NCI-H345 treated with DMSO at 0.1 percent for 48 hours (cell line): ENCODE data around the gene ENPP3.
"Not testable (repeated sequence)": the region's sequence is repeated elsewhere in the genome, so short reads cannot be mapped to it uniquely, and the experiment has no call there.

Experiments
- DNase-seq: peaks from one replicate; lab custom pipeline; 2025; ENCODE audit not compliant: unreplicated experiment; lab: John Stamatoyannopoulos, UW

ENPP3 gene

DNA sequence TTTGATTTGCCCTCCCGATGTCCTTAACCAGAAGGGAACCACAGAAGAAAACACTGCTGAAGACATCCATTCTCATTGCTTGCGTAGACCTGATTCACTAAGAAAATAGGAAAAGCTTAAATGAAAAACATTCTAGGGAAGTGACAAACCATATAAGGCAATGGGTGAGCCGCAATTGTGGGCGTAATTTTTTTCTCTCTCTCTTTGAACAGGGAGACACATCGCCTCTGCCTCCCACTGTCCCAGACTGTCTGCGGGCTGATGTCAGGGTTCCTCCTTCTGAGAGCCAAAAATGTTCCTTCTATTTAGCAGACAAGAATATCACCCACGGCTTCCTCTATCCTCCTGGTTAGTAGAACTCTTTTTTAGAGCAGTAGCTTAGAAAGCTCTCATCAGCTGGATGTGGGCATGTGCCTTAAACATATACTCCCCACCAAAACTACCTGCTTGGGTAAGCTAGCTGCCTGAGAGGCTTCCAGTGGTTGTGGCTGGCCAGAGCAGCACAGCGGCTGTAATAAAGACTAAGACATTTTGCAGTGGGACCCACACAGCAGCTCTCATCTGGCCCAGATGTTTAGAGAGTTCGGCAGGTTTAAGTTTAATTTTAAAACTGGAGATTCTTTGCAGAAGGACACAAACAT lies 96.4 kb downstream of the ENPP3 start:
- no peak for DNase-seq

DNA sequence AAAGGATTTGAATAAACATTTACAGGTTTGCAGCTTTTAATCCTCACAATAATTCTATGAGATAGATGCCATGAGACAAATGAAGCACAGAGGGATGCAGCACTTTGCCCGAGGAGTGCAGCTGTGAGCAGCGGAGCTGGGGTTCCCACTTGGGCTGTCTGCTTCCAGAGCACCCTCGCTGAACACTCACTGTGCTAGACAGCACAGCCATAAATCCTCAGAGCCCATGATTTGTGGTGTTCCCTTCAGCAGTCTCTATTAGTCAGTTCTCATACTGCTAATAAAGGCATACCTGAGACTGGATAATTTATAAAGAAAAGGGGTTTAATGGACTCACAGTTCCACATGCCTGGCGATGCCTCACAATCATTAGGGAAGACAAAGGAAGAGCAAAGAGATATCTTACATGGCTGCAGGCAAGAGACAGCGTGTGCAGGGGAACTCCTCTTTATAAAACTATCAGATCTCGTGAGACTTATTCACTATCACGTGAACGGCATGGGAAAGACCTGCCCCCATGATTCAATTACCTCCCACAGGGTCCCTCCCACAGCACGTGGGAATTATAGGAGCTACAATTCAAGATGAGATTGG lies 99.0 kb downstream of the ENPP3 start:
- DNase-seq = no peak

GRCh38 chr6:131736811-131737210 lies 99.7 kb downstream of the ENPP3 start:
- no peak for DNase-seq

GRCh38 chr6:131739136-131739535 lies 102.0 kb downstream of the ENPP3 start:
- DNase-seq = no peak

DNA sequence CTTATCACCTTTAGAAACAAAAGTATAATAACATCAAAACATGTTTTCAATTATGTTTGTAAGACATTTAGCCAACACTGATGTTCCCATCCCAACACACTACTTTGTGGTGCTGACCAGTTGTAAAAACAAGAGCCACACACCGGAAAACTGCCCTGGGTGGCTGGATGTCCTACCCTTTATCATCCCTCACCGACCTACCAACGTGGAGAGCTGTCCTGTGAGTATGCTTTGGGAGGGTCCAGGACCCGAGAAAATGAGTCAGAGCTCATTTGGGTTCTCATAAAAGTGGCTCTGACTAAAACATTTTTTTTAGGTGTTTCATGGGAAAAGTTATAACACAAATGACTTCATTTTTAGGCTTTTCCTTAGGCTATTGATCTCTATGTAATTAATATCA lies 103.1 kb downstream of the ENPP3 start:
- DNase-seq = no peak

GRCh38 chr6:131741688-131742393 lies 104.7 kb downstream of the ENPP3 start:
- DNase-seq = no peak

DNA sequence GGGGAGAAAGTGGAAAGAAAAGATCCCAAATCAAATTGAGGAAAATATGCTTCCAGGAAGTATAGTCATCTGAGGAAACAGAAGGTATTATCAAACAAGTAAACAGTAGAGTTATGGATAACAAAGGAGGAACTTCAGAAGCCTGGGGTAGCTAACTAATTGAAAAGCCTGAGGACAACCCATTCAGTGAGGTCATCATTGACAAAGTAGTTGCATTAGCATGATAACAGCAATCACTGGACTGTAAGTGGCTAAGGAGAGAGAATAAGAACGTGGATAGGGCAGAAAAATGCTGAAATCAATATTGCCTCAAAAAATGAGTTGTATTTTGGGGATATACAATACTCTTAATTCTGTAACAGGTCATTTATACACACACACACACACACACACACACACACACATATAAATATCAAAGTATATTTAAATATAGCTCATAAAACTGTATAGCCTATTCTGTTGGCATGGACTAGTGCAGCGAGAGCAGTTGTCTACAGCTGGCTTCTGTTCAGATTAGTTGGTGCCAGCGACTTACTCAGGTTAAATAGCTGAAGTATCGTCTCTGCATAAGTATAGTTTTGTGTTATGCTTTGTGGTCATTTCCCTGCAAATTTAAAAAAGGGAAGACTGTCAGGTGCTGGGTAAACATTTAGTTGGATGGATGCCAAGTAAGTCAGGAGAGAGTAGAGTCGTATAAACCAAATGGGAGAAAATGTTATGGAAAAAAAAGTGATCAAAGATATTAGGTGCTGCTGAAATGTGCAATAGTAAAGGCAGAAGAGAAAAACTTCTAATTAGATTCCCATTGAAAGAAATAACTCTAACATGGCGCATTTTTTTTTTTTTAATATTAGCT lies 107.6 kb downstream of the ENPP3 start:
- DNase-seq = peak; percentile 8

DNA sequence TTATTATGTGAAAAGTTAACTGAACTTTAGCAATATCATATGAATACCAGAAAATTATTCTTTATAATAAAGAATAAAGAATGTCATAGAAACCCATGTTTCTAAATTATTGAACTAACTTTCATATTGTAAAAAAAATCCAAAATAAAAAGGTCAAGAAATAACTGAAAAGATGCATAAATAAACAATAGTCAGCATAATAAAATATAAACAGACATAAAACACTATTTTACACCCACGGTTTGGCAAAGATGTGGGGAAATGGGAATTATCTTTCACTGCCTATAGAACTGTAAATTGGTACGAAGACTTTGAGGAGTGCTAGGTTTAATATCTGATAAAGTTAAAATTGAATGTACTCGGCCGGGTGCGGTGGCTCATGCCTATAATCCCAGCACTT lies 108.4 kb downstream of the ENPP3 start:
- no peak for DNase-seq

- DNase-seq = no peak
Measured at GRCh38 chr6:131747821-131748353, 110.8 kb downstream of the ENPP3 start.

GRCh38 chr6:131749023-131749422 lies 111.9 kb downstream of the ENPP3 start:
- DNase-seq = no peak

- DNase-seq = not testable (repeated sequence)
Measured at GRCh38 chr6:131751012-131751715, 114.1 kb downstream of the ENPP3 start.

DNA sequence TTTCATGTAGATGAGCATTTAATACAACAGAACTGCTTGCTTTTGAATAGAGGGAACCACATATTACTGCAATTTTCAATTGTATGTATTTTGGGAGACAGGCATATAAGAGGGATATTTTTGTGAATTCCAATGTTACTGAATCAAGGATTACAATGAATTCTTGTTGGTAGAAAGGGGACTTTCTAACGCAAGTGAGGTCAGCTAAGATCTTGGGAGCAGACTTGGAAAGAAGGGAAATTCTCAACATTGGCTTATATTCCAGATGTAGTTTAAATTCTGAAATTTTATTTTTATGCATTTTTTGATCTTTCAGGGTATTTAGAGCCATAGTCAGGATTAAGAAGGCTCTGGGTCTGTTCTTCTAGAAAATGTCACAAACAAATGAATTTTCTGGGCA lies 117.0 kb downstream of the ENPP3 start:
- DNase-seq = no peak

GRCh38 chr6:131754715-131755567 lies 117.8 kb downstream of the ENPP3 start:
- no peak for DNase-seq

- no peak for DNase-seq
Measured at GRCh38 chr6:131755597-131755996, 118.5 kb downstream of the ENPP3 start.

DNA sequence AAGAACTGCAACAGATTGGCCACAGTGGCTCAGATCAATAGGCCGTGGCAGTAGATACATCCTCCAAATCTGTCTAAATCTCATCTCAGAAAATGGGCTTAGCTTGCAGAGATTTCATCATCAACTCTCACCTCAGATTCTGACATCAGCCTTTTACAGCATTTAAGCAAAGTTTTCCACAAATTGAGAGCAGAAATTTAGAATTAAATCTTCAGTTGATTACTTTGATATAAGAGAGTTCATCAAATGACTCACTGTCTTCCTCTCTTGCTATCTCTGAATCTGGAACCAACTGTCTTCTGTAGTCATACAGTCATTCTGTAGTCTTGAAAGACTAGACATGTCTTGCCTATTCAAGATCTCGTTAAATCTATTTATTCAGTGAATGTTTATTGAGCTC lies 118.9 kb downstream of the ENPP3 start:
- DNase-seq = no peak

DNA sequence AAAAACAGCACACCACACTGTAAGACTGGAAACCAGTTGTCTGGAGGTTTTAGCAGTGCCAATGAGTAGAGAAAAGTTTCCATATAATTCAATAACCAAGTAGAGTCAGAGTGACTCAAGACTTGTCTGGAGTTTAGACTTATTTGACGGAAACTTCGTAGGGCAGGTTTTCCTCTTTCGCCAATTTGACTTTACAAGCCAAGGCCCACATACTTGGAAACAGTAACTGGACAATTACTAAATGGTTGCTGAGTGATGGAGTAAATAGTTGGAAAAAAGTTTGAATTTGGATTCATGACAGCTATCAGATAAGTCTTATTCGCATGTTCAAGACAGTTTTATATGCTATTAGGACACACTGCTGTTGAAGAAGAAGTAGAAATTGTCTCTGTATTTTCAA lies 121.8 kb downstream of the ENPP3 start:
- DNase-seq = no peak

DNA sequence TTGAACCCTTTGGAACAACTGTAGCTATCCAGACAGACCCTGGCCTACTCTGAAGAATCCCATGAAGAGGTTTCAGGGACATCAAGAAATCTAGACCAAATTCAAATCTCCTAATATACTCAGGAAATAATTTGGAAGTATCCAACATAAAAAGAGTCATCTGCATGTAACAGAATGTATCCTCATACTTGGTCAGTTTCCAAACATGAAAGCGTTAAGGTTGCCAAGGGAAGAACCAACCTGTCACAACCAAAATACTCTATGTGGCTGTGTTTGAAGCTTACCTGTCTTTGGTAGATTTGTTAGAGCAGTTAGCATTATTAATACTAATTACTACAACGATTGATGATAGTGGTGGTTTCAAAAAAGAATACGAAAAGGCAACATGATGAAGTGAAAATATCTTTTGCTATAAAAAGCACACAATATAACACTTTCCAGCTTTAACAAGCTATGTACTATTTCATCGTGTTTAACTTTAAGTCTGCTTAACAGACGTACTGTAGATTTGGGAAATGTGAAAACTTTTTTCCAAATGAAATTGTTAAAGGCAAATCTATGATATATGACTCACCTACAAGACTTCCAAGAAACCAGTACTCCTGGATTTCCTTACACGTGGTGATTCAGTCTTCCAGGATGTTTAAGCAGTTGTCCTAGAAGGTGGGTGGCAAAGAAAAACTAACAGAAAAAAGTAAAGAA lies 124.1 kb downstream of the ENPP3 start:
- DNase-seq = no peak

DNA sequence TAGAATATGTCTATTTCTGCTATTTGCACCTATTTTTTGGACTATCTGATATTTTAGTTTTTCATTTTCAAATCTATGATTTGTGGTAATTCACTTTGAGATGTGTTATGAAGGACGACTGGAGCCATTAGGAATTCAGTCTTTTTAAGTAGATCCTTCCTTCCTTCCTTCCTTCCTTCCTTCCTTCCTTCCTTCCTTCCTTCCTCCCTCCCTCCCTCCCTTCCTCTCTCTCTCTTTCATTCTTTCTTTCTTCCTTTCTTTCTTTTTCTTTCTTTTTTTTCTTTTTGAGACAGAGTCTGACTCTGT lies 124.6 kb downstream of the ENPP3 start:
- no peak for DNase-seq

DNA sequence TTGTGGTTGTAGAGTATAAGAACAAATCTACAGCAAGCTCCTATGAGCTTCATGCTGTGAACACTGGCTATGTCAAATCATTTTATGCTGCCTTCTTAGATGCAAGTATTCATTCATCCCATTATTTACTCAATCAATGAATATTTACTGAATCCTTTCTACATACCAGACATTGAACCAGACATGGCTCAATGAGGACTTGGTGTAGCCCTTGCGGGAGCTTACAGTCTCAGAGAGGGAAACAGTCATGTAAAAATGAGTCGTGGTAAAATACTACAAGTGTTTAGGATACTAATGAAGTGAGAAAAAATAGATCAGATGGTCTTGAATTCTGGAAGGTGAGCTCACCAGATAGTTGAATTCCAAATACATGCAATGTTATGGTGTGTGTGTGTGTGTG lies 125.9 kb downstream of the ENPP3 start:
- no peak for DNase-seq
